HG03103 (cell line): ENCODE results near the gene RNPEPL1.

Experiments
- ATAC-seq: cut with Tn5 transposase; IDR thresholded peaks from one replicate; pipeline ENCODE4 v1.9.1; 2021; ENCODE audit warnings: low read depth; ENCODE audit not compliant: unreplicated experiment

Gene RNPEPL1

DNA sequence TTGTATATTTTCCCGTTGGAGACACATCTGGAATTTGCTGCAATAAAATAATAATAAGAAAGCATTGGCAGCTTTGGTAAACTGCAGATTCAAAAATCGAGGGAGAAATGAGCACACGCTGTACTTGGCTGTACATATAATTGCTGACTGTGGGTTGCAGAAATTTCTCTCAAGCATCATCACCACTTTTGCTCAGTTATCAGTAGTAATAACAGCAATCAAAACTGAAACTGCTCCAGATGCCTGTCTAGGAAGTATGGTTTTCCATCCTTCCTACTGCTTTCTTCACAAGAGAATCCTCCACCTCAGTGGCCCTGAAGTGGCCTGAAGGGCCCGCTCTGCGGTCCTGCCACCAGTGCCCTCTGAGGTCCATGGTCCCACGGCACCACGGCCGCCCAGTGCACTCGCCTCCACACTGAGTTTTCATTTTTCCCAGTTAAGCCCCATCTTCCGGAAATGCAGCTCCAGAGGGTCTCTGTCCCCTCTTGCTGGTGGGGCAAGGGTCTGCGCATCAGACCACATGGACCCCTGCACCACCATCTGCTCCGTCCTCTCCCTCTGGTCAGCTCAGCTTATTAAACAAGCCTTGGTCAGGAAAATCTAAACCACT is 4.2 kb upstream of the RNPEPL1 start:
- no peak for ATAC-seq

- no peak for ATAC-seq
These were observed 3.5 kb upstream of the RNPEPL1 start for GRCh38 chr2:240564561-240565332.

DNA sequence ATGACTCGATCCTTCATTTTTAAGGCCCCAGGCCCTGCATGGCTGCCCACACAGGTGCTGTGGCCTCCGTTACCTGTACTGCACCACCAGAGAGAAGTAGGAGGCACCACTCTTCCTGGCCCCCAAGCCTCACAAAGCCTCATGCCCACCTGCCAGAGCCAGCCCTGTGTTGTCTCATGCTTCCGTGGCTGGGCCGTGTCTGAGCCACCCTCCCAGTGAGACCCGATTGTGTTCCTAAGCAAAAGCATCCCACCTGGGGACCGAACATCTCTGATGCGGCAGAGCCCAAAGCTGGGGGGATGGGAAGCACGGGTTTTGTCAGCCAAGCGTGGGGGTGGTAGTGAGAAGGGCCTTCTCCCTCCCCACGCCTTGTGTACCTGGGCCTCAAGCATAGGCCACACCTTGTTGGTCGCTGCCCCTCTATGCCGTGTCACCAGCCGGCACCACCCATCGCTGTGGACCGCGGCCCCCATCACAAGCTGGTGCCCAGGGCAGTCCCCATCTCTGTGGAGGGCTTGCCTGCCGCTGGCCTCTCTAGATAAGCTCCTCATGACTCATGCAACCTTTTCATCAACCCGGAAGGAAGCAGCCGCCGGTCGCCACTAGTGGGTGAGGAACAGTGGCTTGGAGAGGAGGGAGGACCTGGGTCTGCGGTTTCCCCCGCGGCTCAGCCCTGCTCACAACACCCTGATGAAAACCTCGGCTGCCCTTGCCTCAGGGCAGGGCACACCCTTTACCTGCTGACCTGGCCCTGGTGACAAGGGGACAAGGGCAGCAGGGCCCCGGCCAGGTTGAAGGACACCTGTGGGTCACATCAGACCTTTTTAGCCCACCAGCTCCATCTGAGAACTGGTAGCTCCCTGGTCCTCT is 2.7 kb upstream of the RNPEPL1 start:
- peak; percentile 25 for ATAC-seq

GRCh38 chr2:240566203-240567136 is 1.8 kb upstream of the RNPEPL1 start:
- ATAC-seq, result peak; percentile 43

GRCh38 chr2:240567137-240567871 is 980 bp upstream of the RNPEPL1 start:
- no peak for ATAC-seq

DNA sequence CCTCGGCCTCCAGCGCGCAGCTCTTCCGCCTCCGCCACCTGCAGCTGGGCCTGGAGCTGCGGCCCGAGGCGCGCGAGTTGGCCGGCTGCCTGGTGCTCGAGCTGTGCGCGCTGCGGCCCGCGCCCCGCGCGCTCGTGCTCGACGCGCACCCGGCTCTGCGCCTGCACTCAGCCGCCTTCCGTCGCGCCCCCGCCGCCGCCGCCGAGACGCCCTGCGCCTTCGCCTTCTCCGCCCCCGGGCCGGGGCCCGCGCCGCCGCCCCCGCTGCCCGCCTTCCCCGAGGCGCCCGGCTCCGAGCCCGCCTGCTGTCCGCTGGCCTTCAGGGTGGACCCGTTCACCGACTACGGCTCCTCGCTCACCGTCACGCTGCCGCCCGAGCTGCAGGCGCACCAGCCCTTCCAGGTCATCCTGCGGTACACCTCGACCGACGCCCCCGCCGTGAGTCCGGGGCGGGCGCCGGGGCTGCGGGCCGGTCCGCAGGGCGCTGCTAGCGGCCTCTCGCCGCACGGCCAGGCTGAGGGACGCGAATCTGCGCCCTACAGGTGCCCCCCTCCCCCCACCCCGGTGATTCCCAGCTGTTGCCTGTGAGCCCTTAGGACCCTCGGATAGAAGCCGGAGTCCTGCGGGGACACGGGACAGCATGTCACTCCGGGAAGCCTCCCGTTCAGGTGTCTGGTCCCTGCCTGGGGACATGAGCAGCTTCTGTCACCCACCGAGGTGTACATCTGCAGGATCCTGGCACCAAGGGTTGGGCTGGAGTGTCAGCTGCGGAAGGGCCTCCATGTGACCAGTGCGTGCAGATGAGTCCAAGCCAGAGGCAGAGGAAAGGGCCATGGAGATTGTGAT is 616 bp downstream of the RNPEPL1 start:
- ATAC-seq, result peak; percentile 20

GRCh38 chr2:240569523-240569997 is 1.3 kb downstream of the RNPEPL1 start:
- no peak for ATAC-seq

DNA sequence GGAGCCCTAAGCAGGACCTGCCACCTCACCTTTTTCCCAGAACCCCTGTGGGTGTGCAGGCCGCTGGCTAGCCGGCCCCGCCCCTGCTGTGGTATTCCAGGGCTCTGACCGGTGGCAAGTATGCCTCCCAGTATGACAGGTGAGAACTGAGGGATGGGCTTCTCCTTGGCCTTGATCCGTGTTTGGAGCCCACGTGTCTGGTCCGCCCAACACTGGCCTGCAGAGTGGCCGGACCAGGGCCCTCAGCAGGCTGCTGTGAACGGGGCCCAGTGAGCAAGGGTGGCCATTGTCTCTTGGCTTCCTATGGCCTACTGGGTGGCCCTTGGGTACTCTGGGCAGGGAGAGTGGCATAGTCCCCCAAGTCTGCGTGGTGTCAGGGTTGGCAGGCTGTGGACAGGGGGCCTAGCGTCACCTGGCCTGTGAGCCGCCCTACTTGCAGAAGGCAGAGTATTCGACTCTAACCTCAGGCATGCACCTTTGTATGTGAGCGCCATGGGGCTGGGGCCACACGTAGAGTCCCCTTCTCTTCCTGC is 1.8 kb downstream of the RNPEPL1 start:
- ATAC-seq, result no peak

DNA sequence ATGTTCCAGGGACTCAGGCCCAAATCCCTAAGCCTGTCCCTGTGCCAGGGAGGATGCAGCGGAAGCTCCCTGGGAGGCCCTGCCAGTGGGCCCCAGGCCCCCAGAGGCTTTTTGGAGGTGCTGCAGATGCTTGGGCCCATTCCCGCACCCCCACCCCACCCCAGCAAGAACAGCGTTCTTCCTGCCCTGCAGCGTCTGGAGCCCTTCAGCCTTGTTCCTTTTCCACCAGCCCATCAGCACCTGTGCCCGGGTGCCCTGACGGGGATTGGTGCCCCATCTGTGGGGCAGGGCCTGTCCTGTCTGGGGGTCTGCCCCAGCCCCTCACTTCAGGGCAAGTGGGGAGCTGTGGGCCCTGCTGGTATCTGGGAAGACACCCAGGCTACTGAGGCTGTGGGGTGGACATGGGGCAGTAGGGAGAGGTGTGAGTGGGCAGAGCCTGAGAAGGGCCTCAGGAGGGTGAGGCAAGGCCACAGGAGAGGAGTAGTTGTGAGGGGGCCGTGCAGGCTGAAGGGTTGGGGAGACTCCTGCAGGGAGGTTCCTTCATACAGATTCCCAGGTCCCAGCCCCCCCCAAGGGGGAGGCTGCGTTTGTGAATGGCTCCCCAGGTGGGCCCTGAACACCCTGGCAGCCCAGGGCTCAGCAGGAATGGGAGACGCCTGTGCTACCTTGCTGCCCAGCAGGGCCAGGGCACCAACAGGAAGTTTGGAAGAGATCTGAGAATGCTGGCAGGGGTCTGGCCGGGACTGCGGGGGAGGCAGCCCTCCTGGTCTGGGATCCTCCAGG is 2.4 kb downstream of the RNPEPL1 start:
- no peak for ATAC-seq

GRCh38 chr2:240571314-240571973 is 3.2 kb downstream of the RNPEPL1 start:
- no peak for ATAC-seq

DNA sequence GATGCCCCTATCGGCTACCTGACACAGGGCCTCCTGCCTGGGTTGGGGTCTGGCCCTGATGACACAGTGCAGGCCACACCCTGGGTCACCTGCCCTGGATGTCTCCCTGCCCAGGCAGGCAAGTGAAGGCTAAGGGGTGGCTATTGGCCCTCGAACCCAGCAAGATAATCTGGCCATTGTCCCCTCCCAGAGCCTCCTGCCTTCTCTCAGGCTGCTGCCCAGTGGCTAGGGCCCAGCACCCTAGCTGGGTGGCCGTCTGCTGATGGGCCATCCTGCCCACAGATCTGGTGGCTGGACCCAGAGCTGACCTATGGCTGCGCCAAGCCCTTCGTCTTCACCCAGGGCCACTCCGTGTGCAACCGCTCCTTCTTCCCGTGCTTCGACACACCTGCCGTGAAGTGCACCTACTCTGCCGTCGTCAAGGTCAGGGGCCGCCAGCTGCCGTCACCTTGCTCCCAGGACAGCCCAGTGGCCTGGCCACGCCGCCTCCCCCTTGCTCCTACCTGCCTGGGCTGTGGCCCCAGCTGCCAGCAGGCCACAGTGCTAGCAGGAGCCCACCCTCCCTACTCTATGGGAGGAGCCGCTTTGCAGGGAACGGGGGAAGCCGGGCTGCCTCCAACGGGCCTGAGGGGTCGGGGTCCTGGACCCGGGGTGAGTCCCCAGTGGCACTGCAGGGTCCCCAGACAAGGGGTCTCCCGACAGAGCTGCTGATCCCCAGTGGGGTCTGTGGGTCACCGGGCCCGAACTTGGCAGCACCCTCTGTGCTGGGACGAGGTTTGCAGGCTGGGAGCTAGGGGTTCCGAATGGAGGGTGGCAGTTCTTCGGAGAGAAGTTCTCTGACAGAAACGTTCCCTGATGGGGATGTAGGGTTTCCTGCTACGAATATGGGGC is 4.1 kb downstream of the RNPEPL1 start:
- no peak for ATAC-seq

DNA sequence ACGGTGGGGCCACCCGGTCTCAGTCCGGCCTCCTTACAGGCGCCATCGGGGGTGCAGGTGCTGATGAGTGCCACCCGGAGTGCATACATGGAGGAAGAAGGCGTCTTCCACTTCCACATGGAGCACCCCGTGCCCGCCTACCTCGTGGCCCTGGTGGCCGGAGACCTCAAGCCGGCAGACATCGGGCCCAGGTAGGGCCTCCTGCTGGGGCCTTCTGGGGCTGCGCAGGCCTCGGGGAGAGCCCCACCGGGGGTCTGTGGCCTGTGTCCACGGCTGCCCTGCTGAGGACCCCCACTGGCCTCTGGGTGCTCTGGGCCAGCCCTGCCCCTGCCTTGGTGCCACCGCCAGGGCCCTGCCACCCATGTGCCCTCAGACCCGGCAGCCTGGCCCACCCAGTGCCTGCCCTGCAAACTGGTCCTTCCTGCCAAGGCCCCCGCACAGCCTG is 4.8 kb downstream of the RNPEPL1 start:
- ATAC-seq, result no peak

DNA sequence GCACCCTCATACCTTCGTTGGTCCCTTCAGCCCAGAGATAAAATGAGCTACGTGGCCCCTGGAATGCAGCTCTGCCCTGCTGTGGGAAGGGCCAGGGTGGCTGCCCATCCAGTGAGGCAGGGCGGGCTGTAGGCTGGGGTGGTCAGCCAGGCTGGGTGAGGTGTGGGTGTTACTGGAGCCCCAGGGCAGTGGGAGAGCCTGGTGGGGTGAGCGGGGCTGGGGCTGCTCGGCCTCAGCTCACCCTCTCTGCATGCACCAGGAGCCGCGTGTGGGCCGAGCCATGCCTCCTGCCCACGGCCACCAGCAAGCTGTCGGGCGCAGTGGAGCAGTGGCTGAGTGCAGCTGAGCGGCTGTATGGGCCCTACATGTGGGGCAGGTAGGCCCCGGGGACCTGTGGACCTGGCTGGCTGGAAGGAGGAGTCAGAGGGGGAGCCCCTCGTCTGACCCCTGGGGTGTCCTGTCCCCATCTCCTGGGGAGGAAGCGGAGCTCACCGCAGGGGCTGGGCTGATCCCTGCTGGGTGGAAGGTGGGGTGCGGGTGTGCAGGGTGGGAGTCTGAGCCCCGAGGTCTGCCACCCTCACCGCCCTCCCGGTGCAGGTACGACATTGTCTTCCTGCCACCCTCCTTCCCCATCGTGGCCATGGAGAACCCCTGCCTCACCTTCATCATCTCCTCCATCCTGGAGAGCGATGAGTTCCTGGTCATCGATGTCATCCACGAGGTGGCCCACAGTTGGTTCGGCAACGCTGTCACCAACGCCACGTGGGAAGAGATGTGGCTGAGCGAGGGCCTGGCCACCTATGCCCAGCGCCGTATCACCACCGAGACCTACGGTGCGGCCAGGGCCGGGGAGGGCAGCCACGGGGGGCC is 5.5 kb downstream of the RNPEPL1 start:
- ATAC-seq, result no peak

DNA sequence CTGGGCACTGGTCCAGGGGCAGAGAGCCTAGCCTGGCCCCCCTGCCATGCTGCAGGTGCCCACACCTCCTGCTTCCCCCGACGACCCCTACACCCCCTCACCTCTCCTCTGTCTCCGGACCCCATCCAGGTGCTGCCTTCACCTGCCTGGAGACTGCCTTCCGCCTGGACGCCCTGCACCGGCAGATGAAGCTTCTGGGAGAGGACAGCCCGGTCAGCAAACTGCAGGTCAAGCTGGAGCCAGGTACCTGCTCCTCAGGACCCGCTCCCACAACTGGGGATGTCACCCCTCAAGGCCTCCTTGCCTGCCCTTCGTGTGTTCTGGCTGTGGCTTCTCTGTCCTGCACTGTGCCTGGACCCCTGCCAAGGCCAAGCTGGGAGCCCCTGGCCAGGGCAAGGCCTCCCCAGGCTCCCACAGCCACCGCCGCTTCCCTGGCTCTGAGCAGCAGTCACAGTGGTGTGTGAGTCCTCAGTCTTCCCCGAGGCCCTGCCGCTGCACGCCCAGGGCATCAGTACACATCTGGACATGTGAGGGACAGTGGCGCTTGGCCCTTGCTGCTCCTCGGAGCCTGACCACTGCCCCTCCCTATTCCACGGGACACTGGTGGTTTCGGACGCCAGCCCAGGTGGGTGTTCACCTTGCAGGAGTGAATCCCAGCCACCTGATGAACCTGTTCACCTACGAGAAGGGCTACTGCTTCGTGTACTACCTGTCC is 6.3 kb downstream of the RNPEPL1 start:
- ATAC-seq, result no peak
